KMS-11 (cell line): Measurements from ENCODE around the gene URAD.

Source experiments
- H2AFZ ChIP-seq: fragments of 200-600 bp; sonication (generic); 2 replicates; pipeline ENCODE4 v1.6.1; 2016; ENCODE audit warnings: antibody characterized with exemption, mixed run types, low read depth
- H3K27ac ChIP-seq: fragments of 200-600 bp; sonication (generic); 2 replicates; pipeline ENCODE4 v1.6.1; 2016; ENCODE audit warnings: mild to moderate bottlenecking, mixed run types
- H3K27me3 ChIP-seq: fragments of 200-600 bp; sonication (generic); 2 replicates; pipeline ENCODE4 v1.6.1; 2017; ENCODE audit warnings: mild to moderate bottlenecking, low read depth, mixed run types, moderate library complexity; ENCODE audit not compliant: insufficient read depth
- H3K36me3 ChIP-seq: fragments of 200-600 bp; sonication (generic); 2 replicates; pipeline ENCODE4 v1.6.1; 2017; ENCODE audit warnings: mild to moderate bottlenecking, mixed run types; ENCODE audit not compliant: insufficient read depth
- H3K4me1 ChIP-seq: fragments of 200-600 bp; sonication (generic); 2 replicates; pipeline ENCODE4 v1.6.1; 2016; ENCODE audit warnings: mild to moderate bottlenecking, low read depth, mixed run types; ENCODE audit not compliant: poor library complexity, severe bottlenecking
- H3K4me2 ChIP-seq: fragments of 200-600 bp; sonication (generic); 2 replicates; pipeline ENCODE4 v1.7.0; 2016; ENCODE audit warnings: mild to moderate bottlenecking, mixed run types
- H3K4me3 ChIP-seq: fragments of 200-600 bp; sonication (generic); IDR thresholded peaks from 2 replicates; pipeline ENCODE4 v1.6.1; 2017; ENCODE audit warnings: low read depth, low read length, mixed read lengths; ENCODE audit not compliant: insufficient read depth
- H3K79me2 ChIP-seq: fragments of 200-600 bp; sonication (generic); 2 replicates; pipeline ENCODE4 v1.6.1; 2016; ENCODE audit warnings: low read depth, mixed run types; ENCODE audit not compliant: insufficient read depth
- H3K9ac ChIP-seq: fragments of 200-600 bp; sonication (generic); 2 replicates; pipeline ENCODE4 v1.6.1; 2016; ENCODE audit warnings: mild to moderate bottlenecking, mixed run types
- H4K20me1 ChIP-seq: fragments of 200-600 bp; sonication (generic); 2 replicates; pipeline ENCODE4 v1.6.1; 2016; ENCODE audit warnings: mild to moderate bottlenecking, mixed run types; ENCODE audit not compliant: insufficient read depth
- TF ChIP-seq, protein P1 (sequence below): fragments of 200-600 bp; sonication (generic); conservative IDR thresholded peaks from 2 replicates; pipeline ENCODE4 v1.6.1; 2017; ENCODE audit warnings: low read depth, mild to moderate bottlenecking, antibody characterized with exemption, low read length, moderate library complexity, mixed read lengths

Gene URAD

DNA sequence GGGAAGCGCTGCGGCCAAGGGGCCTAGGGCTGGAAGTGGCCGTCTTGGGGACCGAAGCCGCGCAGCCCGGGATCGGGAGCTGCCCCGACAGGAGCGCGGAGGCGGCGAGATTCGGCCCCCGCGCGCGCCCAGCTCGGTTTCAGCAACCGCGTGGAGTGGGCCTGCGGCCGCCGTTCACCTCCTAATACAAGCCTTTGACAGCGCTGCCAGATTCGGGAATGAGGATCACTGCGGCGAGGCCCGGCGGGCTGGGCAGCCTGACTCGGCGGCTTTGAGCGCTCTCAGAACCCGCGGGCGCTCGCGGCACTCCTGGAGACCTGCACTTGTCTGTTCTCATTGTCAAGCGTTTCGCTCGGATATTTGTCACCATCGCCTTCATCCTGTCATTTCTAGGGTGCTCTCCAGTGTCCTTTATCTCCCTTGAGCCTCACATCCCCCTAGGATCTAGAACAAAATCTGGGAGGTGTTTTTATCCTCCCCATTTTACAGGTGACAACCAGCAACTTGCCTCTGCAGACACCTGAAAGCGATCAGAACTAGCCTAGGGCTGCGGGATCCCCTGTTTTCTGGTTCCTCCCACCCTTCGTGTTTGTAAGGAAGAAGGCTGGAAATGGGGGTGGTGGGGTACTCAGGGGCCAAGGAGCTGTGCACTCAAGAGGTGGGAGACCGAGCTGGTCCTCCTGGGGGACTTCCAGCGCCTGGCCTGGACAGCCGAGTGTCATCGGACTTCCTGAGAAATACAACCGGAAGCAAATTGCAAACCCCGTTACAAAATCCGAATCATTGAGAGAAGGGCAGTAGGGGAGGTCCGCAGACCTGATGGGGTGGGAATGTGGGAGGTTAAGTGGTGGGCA, 17.9 kb downstream of the URAD start:
- TF ChIP-seq, protein P1, sequence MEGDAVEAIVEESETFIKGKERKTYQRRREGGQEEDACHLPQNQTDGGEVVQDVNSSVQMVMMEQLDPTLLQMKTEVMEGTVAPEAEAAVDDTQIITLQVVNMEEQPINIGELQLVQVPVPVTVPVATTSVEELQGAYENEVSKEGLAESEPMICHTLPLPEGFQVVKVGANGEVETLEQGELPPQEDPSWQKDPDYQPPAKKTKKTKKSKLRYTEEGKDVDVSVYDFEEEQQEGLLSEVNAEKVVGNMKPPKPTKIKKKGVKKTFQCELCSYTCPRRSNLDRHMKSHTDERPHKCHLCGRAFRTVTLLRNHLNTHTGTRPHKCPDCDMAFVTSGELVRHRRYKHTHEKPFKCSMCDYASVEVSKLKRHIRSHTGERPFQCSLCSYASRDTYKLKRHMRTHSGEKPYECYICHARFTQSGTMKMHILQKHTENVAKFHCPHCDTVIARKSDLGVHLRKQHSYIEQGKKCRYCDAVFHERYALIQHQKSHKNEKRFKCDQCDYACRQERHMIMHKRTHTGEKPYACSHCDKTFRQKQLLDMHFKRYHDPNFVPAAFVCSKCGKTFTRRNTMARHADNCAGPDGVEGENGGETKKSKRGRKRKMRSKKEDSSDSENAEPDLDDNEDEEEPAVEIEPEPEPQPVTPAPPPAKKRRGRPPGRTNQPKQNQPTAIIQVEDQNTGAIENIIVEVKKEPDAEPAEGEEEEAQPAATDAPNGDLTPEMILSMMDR, result no peak
- H3K4me3 ChIP-seq, result no peak overlapping the region
- no peak overlapping the region for H2AFZ ChIP-seq
- no peak overlapping the region for H3K27ac ChIP-seq
- no peaks in the 10 kb centered on the region for H3K79me2 ChIP-seq
- H3K36me3 ChIP-seq, result no peaks in the 10 kb centered on the region
- no peaks in the 10 kb centered on the region for H3K4me1 ChIP-seq
- H3K4me2 ChIP-seq, result no peak overlapping the region
- no peaks in the 10 kb centered on the region for H3K27me3 ChIP-seq
- H4K20me1 ChIP-seq, result no peaks in the 10 kb centered on the region
- no peak overlapping the region for H3K9ac ChIP-seq

DNA sequence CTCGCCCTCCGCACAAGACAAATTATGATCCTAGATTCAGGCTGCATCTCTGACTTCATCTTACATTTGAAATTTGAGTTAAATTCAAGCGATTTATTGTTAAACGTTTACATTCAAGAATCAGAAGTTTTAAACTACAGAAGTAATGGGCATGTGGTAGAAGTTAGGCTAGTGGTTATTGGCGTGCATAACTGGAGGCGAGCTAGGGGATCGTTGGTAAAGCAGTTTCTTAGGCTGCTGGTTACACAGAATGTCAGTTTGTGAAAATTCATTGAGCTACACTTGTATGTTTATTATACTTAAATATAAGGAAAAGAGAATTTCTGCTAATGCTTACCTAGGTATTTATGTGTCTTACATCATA, 18.6 kb downstream of the URAD start:
- H4K20me1 ChIP-seq, result no peaks in the 10 kb centered on the region
- H3K27me3 ChIP-seq, result no peaks in the 10 kb centered on the region
- H3K4me2 ChIP-seq, result no peak overlapping the region
- no peak overlapping the region for H2AFZ ChIP-seq
- no peaks in the 10 kb centered on the region for H3K4me1 ChIP-seq
- H3K9ac ChIP-seq, result no peak overlapping the region
- no peak overlapping the region for H3K4me3 ChIP-seq
- no peaks in the 10 kb centered on the region for H3K36me3 ChIP-seq
- no peaks in the 10 kb centered on the region for H3K79me2 ChIP-seq
- TF ChIP-seq, protein P1, result no peak
- H3K27ac ChIP-seq, result no peak overlapping the region

DNA sequence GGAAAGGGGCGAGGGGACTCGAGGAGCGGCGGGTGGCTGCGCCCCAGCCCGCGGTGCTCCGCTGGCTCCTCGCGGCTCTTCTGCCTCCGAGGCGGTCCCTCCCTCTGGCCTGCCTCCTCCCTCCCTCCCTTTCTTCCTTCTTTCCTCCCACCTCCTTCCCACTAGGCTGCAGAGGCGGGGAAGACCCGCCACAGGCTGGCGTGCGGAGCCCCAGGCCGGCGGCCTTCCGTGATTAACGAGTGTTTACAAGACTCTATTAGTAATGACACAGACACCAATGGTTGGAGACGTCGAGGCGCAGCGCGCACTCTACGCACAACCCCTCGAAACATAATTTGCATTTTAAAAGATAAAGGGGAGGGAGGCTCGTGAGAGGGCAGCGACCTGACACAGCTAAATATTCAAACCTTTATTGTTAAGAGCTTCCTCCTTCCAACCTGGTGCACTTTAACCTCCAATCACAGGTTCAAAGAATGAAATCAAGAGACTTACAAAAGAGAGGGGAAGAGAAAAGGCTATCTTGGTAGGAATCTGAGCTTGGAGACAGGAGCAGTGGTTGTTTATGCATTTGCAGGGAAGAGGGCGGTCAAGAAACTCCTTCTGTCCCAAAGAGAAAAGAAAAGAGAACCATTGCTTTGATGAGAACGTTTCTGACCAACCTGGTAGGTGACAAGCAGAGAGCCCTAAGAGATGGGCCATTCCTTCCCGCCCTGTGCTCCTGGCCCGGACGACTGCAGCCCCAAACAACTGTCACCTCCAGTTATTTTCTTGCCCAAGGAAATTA, 19.2 kb downstream of the URAD start, which contains the start of gene CDX2:
CDX2 (minus strand) TSS at position 234 of the 784 bp plus-strand sequence. CDS start 309 bp downstream, outside the sequence.
- Histone ChIP-seq H2AFZ (no peak within 1 kb of the TSS), H3K9ac (no peak within 1 kb of the TSS), H3K36me3 (no peaks in the 10 kb centered on the region), H3K4me3 (no peak within 1 kb of the TSS), H3K27me3 (no peaks in the 10 kb centered on the region), H3K4me1 (no peaks in the 10 kb centered on the region), H3K79me2 (no peaks in the 10 kb centered on the region), H4K20me1 (no peaks in the 10 kb centered on the region), H3K4me2 (no peak within 1 kb of the TSS), H3K27ac (no peak within 1 kb of the TSS)
- TF ChIP-seq, protein P1, result no peak

DNA sequence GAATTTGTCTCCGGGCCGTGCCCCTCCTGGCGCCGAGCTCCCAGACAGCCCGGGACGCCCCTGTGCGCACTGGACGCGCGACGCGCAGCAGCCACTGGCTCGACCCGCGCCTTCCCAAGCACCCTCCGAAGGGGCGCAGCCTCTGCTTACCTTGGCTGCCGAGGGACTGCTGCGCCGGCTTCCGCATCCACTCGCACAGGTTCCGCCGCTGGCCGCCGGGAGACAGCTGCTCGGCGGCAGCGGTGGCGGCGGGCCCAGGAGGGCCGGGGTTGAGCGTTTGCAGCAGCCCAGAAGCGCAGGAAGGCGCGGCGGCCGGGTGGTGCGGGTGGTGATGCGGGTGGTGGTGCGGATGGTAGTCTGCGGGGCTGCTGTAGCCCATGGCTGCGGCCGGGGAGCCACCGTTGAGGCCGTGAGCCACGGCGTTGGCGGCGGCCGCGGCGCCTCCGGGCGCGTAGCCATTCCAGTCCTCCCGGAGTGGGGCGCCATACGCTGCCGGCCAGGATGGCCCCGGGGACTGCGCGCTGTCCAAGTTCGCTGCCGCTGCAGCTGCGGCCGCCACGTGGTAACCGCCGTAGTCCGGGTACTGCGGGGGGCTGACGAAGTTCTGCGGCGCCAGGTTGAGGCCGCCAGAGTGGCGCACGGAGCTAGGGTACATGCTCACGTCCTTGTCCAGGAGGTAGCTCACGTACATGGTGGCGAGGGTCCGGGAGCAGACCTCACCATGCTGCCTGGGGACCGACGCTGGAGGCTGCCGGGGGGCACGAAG, 20.0 kb downstream of the URAD start:
- H4K20me1 ChIP-seq, result no peaks in the 10 kb centered on the region
- no peak overlapping the region for H3K9ac ChIP-seq
- H3K79me2 ChIP-seq, result no peaks in the 10 kb centered on the region
- H2AFZ ChIP-seq, result no peak overlapping the region
- no peaks in the 10 kb centered on the region for H3K27me3 ChIP-seq
- H3K4me2 ChIP-seq, result no peak overlapping the region
- no peaks in the 10 kb centered on the region for H3K4me1 ChIP-seq
- H3K36me3 ChIP-seq, result no peaks in the 10 kb centered on the region
- no peak overlapping the region for H3K27ac ChIP-seq
- H3K4me3 ChIP-seq, result no peak overlapping the region
- TF ChIP-seq, protein P1, result no peak
